Pancreas (tissue), 10 donors: ENCODE measurements around the gene PIRT. TPM values are rescaled to one million over a fixed set of nuclear protein-coding genes. Genes with fewer than 3 reads are reported as not detected.

ENCODE experiments used
- ATAC-seq, 4 donors: fragments of 200-7000 bp; cut with Tn5 transposase; one replicate each; pipeline versions ENCODE4 v1.8.0 to v1.9.1; 2020; ENCODE audit warnings: mild to moderate bottlenecking in 4 of 4, moderate library complexity in 4 of 4
- DNase-seq, 6 donors: peaks; one replicate each; pipeline ENCODE4 v3.0.0-alpha.2; 2020
- FAIRE-seq: peaks from 2 replicates; lab custom pipeline; 2012; peaks lifted over from hg19 to GRCh38; lab: Jason Lieb, UNC
- H3K27ac ChIP-seq, 4 donors: fragments of 200-600 bp; sonication (generic); 1 replicate in 3 of 4; 2 replicates in 1 of 4; pipeline versions ENCODE4 v1.5.0 to v1.8.0; 2020
- H3K27me3 ChIP-seq, 4 donors: fragments of 200-600 bp; one replicate each; pipeline ENCODE4 v1.8.0; 2021
- H3K36me3 ChIP-seq, 3 donors: fragments of 200-600 bp; sonication (generic) in 1 of 3; one replicate each; pipeline versions ENCODE4 v1.5.0 to v1.8.0; 2020 to 2021
- H3K4me1 ChIP-seq, 3 donors: fragments of 200-600 bp; one replicate each; pipeline ENCODE4 v1.8.0; 2021
- H3K4me3 ChIP-seq, 4 donors: fragments of 200-600 bp; sonication (generic) in 2 of 4; one replicate each; pipeline versions ENCODE4 v1.5.0 to v1.8.0; 2020 to 2021
- H3K9me3 ChIP-seq, 4 donors: fragments of 200-600 bp; one replicate each; pipeline ENCODE4 v1.8.0; 2021
- CTCF ChIP-seq, 4 donors: fragments of 200-600 bp; sonication (generic) in 3 of 4; IDR thresholded peaks; one replicate each; pipeline versions ENCODE4 v1.5.0 to v1.8.0; 2021; ENCODE audit warnings: antibody characterized with exemption in 4 of 4
- WGBS, 2 donors: extraction: QIAGEN DNeasy Blood & Tissue Kit; methylation state at CpG; one replicate each; pipeline ENCODE4 v1.1.7; 2013; 5-methylcytosine and 5-hydroxymethylcytosine counted together
- intact Hi-C, 3 donors: fragments of 100-400 bp; cut with DNase I; formaldehyde crosslinking; loops; one replicate each; pipeline versions ENCODE4 v1.11.1 to v1.14.2; 2022
- polyA plus RNA-seq, 2 donors: library from polyadenylated mRNA; stranded (reverse); fragments of 200-250 nt; gene quantifications; one replicate each; pipeline ENCODE4 v1.2.3, GENCODE V29; 2013
- total RNA-seq, 6 donors: library from RNA; stranded (reverse); fragmentation: NEBNext Ultra II Directional in 4 of 6; extraction: Animal tissue kit (Norgen Biotek cat#: 25700) in 4 of 6; gene quantifications; one replicate each; pipeline versions ENCODE4 v1.2.1 to v1.2.4, GENCODE V29; 2021 to 2023
- donor health status: healthy with polysubstance abuse.
- donor health status: DM: no; HTN: no; CAD: no; lungs with moderate emphysema.
- donor health status: DM: no; HTN: no; CAD: no.
- donor health status: control.
- donor health status: control.
- donor health status: Bipolar disorder and iron deficiency.
- donor health status: DM: yes; HTN: yes; CAD: no.
- donor health status: DM: no; HTN: no; CAD: no.
- donor health status: DM: no; HTN: no; CAD: no.
- donor health status: DM: yes; HTN: yes; CAD: no.

Gene PIRT
- total and polyA plus RNA-seq, 8 donors: 0.03 to 0.28 (median 0.05) TPM; not detected in 3

- Histone ChIP-seq H3K27me3 (no peaks in the 10 kb centered on the region), H3K36me3 (no peaks in the 10 kb centered on the region), H3K4me1 (no peaks in the 10 kb centered on the region), H3K27ac (no peak overlapping the region), H3K9me3 (no peaks in the 10 kb centered on the region), H3K4me3 (no peak overlapping the region)
- DNase-seq (no peak), FAIRE-seq (no peak), ATAC-seq (no peak)
- no peak for TF ChIP-seq CTCF (IDR thresholded peaks at IDR 0.05)
- intact Hi-C loops: no loop called here
- WGBS, 2 donors: 57 to 64% methylated on average over 2 of the region's 2 CpGs
Observed at GRCh38 chr17:10779609-10780008, 58.3 kb downstream of the PIRT start.

GRCh38 chr17:10777890-10778289 lies 60.0 kb downstream of the PIRT start:
- no peaks in the 10 kb centered on the region for H3K36me3 ChIP-seq
- no peaks in the 10 kb centered on the region for H3K27me3 ChIP-seq
- H3K9me3 ChIP-seq: no peaks in the 10 kb centered on the region
- H3K4me1 ChIP-seq: no peaks in the 10 kb centered on the region
- H3K27ac ChIP-seq: no peak overlapping the region
- no peak overlapping the region for H3K4me3 ChIP-seq
- ATAC-seq (no peak), DNase-seq (no peak), FAIRE-seq (no peak)
- WGBS, 2 donors: 83 to 88% methylated on average over 6 of the region's 6 CpGs
- TF ChIP-seq CTCF (IDR thresholded peaks at IDR 0.05): no peak
- intact Hi-C loops: no loop called here

- H3K27me3 ChIP-seq: no peaks in the 10 kb centered on the region
- H3K9me3 ChIP-seq: no peaks in the 10 kb centered on the region
- no peak overlapping the region for H3K4me3 ChIP-seq
- H3K36me3 ChIP-seq: no peaks in the 10 kb centered on the region
- intact Hi-C loops: no loop called here
- DNase-seq (no peak), ATAC-seq (no peak), FAIRE-seq (no peak)
- no peaks in the 10 kb centered on the region for H3K4me1 ChIP-seq
- 79 to 84% methylated on average over 11 of the region's 11 CpGs for WGBS, 2 donors
- TF ChIP-seq CTCF (IDR thresholded peaks at IDR 0.05): no peak
- no peak overlapping the region for H3K27ac ChIP-seq
Observed at GRCh38 chr17:10777131-10777807, 60.6 kb downstream of the PIRT start.

GRCh38 chr17:10776381-10776780 lies 61.5 kb downstream of the PIRT start:
- FAIRE-seq: no peak
- Histone ChIP-seq H3K27me3 (no peaks in the 10 kb centered on the region), H3K36me3 (no peaks in the 10 kb centered on the region), H3K4me3 (no peak overlapping the region), H3K27ac (no peak overlapping the region), H3K9me3 (no peaks in the 10 kb centered on the region), H3K4me1 (no peaks in the 10 kb centered on the region)
- intact Hi-C loops: no loop called here
- ATAC-seq: no peak
- DNase-seq: no peak
- no peak for TF ChIP-seq CTCF (IDR thresholded peaks at IDR 0.05)
- 20 to 36% methylated on average over 2 of the region's 2 CpGs for WGBS, 2 donors

- DNase-seq (no peak), FAIRE-seq (peak; percentile 81), ATAC-seq (no peak)
- TF ChIP-seq CTCF (IDR thresholded peaks at IDR 0.05): no peak
- no peaks in the 10 kb centered on the region for H3K4me1 ChIP-seq
- no peak overlapping the region for H3K27ac ChIP-seq
- 68% methylated on average over 5 of the region's 5 CpGs for WGBS, 2 donors
- H3K4me3 ChIP-seq: no peak overlapping the region
- H3K36me3 ChIP-seq: no peaks in the 10 kb centered on the region
- no peaks in the 10 kb centered on the region for H3K27me3 ChIP-seq
- intact Hi-C loops: no loop called here
- no peaks in the 10 kb centered on the region for H3K9me3 ChIP-seq
Observed at GRCh38 chr17:10775740-10776356, 62.0 kb downstream of the PIRT start.
